Mucosa of rectum (tissue), 2 donors: ENCODE results near the gene VAV3.
"Not testable (repeated sequence)": the region's sequence is repeated elsewhere in the genome, so short reads cannot be mapped to it uniquely, and the experiment has no call there.

Experiments used
- H3K27ac ChIP-seq, 2 donors: one replicate each; pipeline ENCODE4 v1.7.0; 2013; ENCODE audit warnings: inconsistent platforms in 2 of 2, low read depth in 2 of 2, low read length in 2 of 2
- H3K27me3 ChIP-seq, 2 donors: one replicate each; pipeline ENCODE4 v1.7.0; 2013; ENCODE audit warnings: low read length in 2 of 2; ENCODE audit not compliant: control insufficient read depth in 2 of 2, insufficient read depth in 2 of 2
- H3K36me3 ChIP-seq, 2 donors: one replicate each; pipeline ENCODE4 v1.7.0; 2013; ENCODE audit warnings: low read length in 2 of 2; ENCODE audit not compliant: control insufficient read depth in 2 of 2, insufficient read depth in 2 of 2
- H3K4me1 ChIP-seq, 2 donors: one replicate each; pipeline ENCODE4 v1.7.0; 2013; ENCODE audit warnings: low read length in 2 of 2, mild to moderate bottlenecking in 1 of 2; ENCODE audit not compliant: control insufficient read depth in 2 of 2, insufficient read depth in 2 of 2
- H3K4me3 ChIP-seq, 2 donors: one replicate each; pipeline ENCODE4 v1.7.0; 2013; ENCODE audit warnings: low read length in 2 of 2
- H3K9ac ChIP-seq, 2 donors: one replicate each; pipeline ENCODE4 v1.7.0; 2013; ENCODE audit warnings: low read length in 2 of 2, low read depth in 1 of 2, mild to moderate bottlenecking in 1 of 2
- H3K9me3 ChIP-seq, 2 donors: one replicate each; pipeline ENCODE4 v1.7.0; 2013; ENCODE audit warnings: low read length in 2 of 2; ENCODE audit not compliant: control insufficient read depth in 2 of 2
- donor health status: healthy.
- donor health status: Normal muscosa, but diverticular disease.

Gene VAV3

DNA sequence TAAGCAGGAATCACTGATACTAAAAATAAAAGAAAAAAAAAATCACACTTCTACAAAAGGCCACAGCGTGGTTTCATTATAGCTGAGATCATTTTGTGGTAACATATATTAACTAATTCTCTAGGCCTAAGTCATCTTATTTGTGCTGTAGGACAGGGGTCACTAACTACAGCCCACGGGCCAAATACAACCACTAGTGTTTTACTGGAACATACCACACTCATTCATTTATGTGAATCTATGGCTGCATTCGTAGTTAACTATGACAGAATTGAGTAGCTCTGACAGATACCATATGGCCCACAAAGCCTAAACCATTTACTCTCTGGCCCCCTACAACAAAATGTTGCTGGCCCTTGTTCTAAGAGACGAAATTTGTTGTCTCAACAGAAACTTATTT lies 224.4 kb downstream of the VAV3 start:
- Histone ChIP-seq H3K9me3 (no peaks in the 10 kb centered on the region), H3K36me3 (no peaks in the 10 kb centered on the region), H3K27me3 (no peaks in the 10 kb centered on the region), H3K9ac (no peak overlapping the region), H3K4me1 (peaks cover 0 to 5% of the 10 kb centered on the region in 2 donors), H3K4me3 (no peak overlapping the region), H3K27ac (no peak overlapping the region)

DNA sequence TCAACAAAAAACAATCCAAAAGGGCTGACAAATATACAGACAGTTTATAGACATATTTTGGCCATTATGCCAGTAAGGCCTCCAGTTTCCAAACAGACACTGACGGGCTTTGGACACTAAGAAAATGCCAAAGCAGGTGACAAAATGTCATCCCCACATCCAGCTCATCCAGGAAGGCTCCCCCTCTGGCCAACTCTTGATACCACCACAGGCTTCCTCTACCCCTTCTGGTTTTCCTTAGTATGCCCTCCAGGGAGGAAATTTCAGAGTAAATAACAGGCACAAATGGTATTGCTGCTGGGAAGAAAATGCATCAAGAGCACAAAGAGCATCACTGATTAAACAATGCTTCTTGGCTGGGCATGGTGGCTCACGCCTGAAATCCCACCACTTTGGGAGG lies 225.3 kb downstream of the VAV3 start:
- H3K4me1 ChIP-seq, result peaks cover 0 to 5% of the 10 kb centered on the region in 2 donors
- H3K36me3 ChIP-seq, result no peaks in the 10 kb centered on the region
- H3K4me3 ChIP-seq, result no peak overlapping the region
- H3K9me3 ChIP-seq, result no peaks in the 10 kb centered on the region
- no peaks in the 10 kb centered on the region for H3K27me3 ChIP-seq
- no peak overlapping the region for H3K27ac ChIP-seq
- no peak overlapping the region for H3K9ac ChIP-seq

DNA sequence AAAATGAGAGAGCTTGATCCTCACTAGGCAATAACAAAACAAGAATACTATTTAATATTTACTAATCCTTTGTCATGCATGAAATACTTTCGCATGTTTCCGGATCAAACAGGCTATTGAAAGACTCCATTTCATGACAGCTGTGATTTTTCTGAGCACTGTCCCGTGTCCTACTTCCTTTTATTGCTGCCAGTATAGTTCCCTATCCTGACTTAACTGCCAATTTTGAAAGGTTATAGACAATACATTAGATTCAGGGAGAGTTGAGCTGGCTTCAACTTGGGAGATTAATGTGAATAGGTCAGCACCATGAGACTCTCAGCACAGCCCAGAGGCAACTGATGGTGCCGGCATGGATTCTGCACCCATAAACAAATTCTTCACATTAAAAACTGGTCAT lies 225.8 kb downstream of the VAV3 start:
- H3K27me3 ChIP-seq, result no peaks in the 10 kb centered on the region
- H3K27ac ChIP-seq, result no peak overlapping the region
- no peak overlapping the region for H3K9ac ChIP-seq
- no peak overlapping the region for H3K4me3 ChIP-seq
- H3K9me3 ChIP-seq, result no peaks in the 10 kb centered on the region
- no peaks in the 10 kb centered on the region for H3K36me3 ChIP-seq
- H3K4me1 ChIP-seq, result peaks cover 0 to 5% of the 10 kb centered on the region in 2 donors

DNA sequence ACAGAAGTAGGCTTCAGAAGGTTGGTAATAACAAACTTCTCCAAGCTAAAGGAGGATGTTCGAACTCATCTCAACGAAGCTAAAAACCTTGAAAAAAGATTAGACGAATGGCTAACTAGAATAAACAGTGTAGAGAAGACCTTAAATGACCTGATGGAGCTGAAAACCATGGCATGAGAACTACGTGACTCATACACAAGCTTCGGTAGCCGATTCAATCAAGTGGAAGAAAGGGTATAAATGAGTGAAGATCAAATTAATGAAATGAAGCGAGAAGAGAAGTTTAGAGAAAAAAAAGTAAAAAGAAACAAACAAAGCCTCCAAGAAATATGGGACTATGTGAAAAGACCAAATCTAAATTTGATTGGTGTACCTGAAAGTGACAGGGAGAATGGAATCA lies 231.6 kb downstream of the VAV3 start:
- not testable (repeated sequence) for H3K9me3 ChIP-seq, H3K4me3 ChIP-seq, H3K36me3 ChIP-seq, H3K27me3 ChIP-seq, H3K4me1 ChIP-seq, H3K9ac ChIP-seq, H3K27ac ChIP-seq

DNA sequence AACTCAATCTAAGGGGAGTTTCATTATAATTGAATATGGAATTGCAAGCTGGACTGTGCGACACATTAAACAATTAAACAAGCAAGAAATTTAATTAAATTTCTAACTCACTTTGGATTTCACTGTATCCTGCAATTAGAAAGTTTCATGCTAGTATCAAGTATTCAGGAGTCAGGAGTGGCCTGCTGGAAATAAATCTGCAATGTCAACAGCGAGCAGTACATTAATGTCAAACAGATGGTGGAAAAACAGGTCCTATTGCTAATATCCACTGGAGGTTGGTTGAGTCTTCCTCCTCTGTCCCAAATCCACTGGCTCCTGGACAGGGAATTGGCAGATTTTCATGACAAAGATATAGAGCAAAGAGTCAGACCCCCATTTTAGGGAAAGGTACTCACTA lies 237.1 kb downstream of the VAV3 start:
- Histone ChIP-seq H3K9me3 (no peaks in the 10 kb centered on the region), H3K27me3 (no peaks in the 10 kb centered on the region), H3K9ac (no peak overlapping the region), H3K4me1 (no peaks in the 10 kb centered on the region), H3K4me3 (no peak overlapping the region), H3K36me3 (no peaks in the 10 kb centered on the region), H3K27ac (no peak overlapping the region)

DNA sequence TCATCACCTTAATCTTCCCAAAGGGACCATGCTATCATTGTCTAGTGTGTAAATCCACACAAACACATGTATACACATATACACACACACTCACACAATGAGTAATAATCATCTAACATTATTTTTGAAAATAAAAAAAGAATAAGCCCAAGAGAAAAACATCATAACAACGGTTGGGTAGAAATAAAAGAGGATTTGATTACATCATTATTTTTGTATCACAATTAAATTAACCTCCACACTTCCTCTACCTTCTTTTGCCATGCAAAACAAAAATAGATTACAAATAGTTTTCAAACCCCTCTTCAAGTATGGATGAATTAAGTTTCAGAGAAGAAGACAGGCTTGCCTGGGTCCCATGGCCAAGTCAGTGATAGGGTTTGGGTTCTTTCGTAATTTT lies 238.1 kb downstream of the VAV3 start:
- no peak overlapping the region for H3K9ac ChIP-seq
- H3K4me1 ChIP-seq, result no peaks in the 10 kb centered on the region
- H3K9me3 ChIP-seq, result no peaks in the 10 kb centered on the region
- H3K36me3 ChIP-seq, result no peaks in the 10 kb centered on the region
- no peaks in the 10 kb centered on the region for H3K27me3 ChIP-seq
- H3K27ac ChIP-seq, result no peak overlapping the region
- H3K4me3 ChIP-seq, result no peak overlapping the region

DNA sequence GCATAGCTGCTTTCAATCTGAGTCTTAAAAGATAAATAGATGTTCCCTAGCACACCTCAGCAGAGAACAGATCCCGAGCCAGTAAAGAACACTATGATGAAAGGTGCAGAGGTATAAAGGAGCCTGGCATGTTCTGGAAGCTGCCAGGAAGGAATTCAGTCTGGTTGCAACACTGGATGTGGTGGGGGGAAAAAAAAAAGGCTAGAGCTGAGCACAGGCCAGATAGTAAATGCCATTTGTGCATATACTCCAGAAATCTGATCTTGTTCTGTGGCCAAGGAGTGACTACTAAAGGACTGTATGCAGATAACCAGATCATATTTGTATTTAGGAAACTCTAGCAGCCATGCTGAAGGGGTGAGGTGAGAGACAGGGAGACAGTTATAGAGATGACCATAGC lies 240.3 kb downstream of the VAV3 start:
- Histone ChIP-seq H3K4me3 (no peak overlapping the region), H3K27ac (no peak overlapping the region), H3K4me1 (no peaks in the 10 kb centered on the region), H3K36me3 (no peaks in the 10 kb centered on the region), H3K9ac (no peak overlapping the region), H3K9me3 (no peaks in the 10 kb centered on the region), H3K27me3 (no peaks in the 10 kb centered on the region)

DNA sequence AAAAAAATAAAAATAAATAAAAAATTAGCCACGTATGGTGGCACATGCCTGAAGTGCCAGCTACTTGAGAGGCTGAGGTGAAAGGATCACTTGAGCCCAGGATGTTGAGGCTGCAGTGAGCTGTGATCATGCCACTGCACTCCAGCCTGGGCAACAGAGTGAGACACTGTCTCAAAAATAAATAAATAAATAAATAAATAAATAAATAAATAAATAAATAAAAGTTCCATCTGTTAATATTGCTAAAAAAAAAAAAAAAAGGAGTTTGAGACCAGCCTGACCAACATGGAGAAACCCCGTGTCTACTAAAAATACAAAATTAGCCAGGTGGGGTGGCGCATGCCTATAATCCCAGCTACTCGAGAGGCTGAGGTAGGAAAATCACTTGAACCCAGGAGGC lies 244.8 kb downstream of the VAV3 start:
- not testable (repeated sequence) for H3K4me1 ChIP-seq, H3K9ac ChIP-seq, H3K9me3 ChIP-seq, H3K4me3 ChIP-seq, H3K36me3 ChIP-seq, H3K27ac ChIP-seq, H3K27me3 ChIP-seq

DNA sequence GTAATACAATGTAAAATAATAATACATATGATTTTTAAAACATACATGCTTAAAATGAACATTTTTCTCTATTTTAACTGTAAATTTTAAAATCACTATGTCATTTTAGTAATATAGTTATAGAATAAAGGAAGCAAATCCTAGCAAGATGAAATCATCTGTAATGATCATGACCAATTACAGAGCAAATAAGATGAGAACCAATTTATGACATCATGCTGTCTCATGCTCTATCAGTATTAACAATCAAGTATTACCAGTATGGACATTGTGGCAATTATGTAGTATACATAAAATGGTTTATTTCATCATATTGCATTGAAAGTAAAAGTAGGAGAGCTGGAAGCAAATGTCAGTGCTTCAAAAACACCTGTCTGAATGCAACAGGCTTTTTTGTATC lies 255.0 kb downstream of the VAV3 start:
- Histone ChIP-seq H3K4me3 (no peak overlapping the region), H3K27ac (no peak overlapping the region), H3K9me3 (peaks cover 0 to 2% of the 10 kb centered on the region in 2 donors), H3K36me3 (no peaks in the 10 kb centered on the region), H3K4me1 (no peaks in the 10 kb centered on the region), H3K27me3 (no peaks in the 10 kb centered on the region), H3K9ac (no peak overlapping the region)

DNA sequence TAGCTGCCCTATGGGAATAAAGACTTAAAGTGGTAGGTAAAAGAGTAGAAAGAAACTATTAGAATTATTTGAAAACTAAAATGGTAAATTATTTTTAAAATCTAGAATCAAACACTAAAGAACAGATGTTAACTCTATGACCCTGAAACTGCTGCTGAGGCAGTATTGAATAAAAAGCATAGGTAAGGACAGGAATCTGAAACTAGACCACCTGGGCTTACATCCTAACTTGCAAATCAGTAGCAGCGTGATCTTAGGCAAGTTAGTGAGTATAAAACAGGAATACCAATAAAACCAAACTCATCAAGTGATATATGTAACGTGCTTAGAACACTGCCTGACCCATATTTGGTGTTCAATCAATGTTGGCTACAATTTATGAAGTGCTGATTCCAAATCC lies 257.9 kb downstream of the VAV3 start:
- no peak overlapping the region for H3K27ac ChIP-seq
- H3K9ac ChIP-seq, result no peak overlapping the region
- H3K27me3 ChIP-seq, result no peaks in the 10 kb centered on the region
- peaks cover 0 to 2% of the 10 kb centered on the region in 2 donors for H3K9me3 ChIP-seq
- no peak overlapping the region for H3K4me3 ChIP-seq
- no peaks in the 10 kb centered on the region for H3K36me3 ChIP-seq
- H3K4me1 ChIP-seq, result no peaks in the 10 kb centered on the region

DNA sequence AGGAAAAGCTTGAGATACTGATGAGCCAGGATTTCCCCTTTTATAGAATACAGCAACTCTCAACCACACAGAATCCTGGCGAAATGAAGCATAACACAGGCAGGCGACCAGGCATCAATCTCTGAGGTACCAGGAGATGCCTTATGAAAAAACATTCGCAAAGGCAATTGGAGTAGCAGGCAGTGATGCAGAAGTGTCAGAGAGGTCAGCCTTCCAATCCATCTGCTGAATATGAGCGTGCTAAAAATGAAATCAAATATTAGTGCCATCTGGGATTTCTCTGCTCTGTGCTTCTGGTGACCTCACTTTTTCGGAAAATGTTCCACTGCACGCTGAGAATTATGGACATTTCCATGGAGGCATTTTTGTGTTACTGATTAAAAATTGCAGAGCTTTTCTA lies 258.8 kb downstream of the VAV3 start:
- Histone ChIP-seq H3K9ac (no peak overlapping the region), H3K9me3 (peaks cover 0 to 2% of the 10 kb centered on the region in 2 donors), H3K27ac (no peak overlapping the region), H3K27me3 (no peaks in the 10 kb centered on the region), H3K4me3 (no peak overlapping the region), H3K4me1 (no peaks in the 10 kb centered on the region), H3K36me3 (no peaks in the 10 kb centered on the region)
